ENCODE measurements around the gene NANS.

DNA sequence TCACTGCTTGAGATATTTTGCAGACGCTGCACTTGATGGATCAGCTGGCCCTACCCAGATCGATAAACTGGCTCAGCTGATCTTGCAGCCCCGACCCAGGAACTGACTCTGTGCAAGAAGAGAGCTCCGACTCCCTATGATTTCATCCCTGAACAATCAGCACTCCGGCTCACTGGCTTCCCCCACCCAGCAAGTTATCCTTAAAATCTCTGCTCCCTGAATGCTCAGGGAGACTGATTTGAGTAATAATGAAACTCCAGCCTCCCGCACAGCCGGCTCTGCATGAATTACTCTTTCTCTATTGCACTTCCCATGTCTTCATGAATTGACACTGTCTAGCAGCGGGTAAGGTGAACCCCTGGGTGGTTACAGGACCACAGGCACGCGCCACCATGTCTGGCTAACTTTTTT, 16.9 kb upstream of the NANS start:
- TF ChIP-seq CTCF (IDR thresholded peaks at IDR 0.05; ENCODE audit: poor library complexity, severe bottlenecking): no peak
- TF ChIP-seq POLR2AphosphoS5 (IDR thresholded peaks at IDR 0.05): no peak
- no peak for TF ChIP-seq EP300 (conservative IDR thresholded peaks at IDR 0.05; ENCODE audit: poor library complexity, severe bottlenecking)
- no peak for TF ChIP-seq EZH2 (IDR thresholded peaks at IDR 0.05; ENCODE audit: borderline replicate concordance, insufficient read depth, low read length, poor library complexity, severe bottlenecking)
